ENCODE results near the gene QSOX1.
A peak's percentile ranks its signal among the peaks of the same experiment; 100 is the strongest.

DNA sequence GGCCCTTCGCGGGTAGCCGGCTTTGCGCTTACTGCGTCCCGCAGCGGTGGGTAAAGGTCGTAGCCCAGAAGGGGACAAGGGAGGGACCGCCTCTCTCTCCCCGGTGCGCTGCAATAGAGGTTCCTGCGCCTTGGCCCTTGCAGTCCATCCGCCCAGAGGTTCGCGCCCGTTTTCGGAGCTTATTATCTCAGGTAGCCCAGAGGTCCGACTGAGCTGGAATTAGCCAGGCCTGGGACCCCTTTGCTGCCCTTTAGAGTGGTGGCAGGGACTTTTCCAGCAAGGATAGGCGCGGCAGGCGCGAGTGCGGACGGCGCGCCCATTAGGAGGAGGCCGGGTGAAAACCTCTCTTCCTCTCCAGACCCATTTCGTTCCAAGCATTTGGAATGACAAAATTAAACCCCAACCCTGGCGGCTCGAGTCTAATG, 80.4 kb downstream of the QSOX1 start:
- TF ChIP-seq, protein P1, sequence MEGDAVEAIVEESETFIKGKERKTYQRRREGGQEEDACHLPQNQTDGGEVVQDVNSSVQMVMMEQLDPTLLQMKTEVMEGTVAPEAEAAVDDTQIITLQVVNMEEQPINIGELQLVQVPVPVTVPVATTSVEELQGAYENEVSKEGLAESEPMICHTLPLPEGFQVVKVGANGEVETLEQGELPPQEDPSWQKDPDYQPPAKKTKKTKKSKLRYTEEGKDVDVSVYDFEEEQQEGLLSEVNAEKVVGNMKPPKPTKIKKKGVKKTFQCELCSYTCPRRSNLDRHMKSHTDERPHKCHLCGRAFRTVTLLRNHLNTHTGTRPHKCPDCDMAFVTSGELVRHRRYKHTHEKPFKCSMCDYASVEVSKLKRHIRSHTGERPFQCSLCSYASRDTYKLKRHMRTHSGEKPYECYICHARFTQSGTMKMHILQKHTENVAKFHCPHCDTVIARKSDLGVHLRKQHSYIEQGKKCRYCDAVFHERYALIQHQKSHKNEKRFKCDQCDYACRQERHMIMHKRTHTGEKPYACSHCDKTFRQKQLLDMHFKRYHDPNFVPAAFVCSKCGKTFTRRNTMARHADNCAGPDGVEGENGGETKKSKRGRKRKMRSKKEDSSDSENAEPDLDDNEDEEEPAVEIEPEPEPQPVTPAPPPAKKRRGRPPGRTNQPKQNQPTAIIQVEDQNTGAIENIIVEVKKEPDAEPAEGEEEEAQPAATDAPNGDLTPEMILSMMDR (IDR thresholded peaks at IDR 0.05; ENCODE audit: insufficient read depth, low read depth, low read length), result no peak
- peak; percentile 56 for TF ChIP-seq EZH2 (IDR thresholded peaks at IDR 0.05; ENCODE audit: insufficient read depth, low read length)

Data from astrocyte (in vitro differentiated cells and primary cell).